ENCODE results near the gene TPM1. TPM values are rescaled to one million over a fixed set of nuclear protein-coding genes. Genes with fewer than 3 reads are reported as not detected.

The TPM1 gene
- total and polyA plus RNA-seq, 9 of the 15 experiments (the other 6 are each of a cell fraction or from before 2014, with no cell fraction given) = 8.1 to 53.9 (median 43.1) TPM

- TF ChIP-seq ZNF639 (CRISPR knock-in tag; conservative IDR thresholded peaks at IDR 0.05 in 1 of 2, IDR thresholded peaks at IDR 0.05 in 1 of 2) = no peak
- no peak for TF ChIP-seq HIVEP1 (CRISPR knock-in tag; IDR thresholded peaks at IDR 0.05)
- TF ChIP-seq ZSCAN32 (CRISPR knock-in tag; IDR thresholded peaks at IDR 0.05) = no peak
- TF ChIP-seq ZNF766 (CRISPR knock-in tag; conservative IDR thresholded peaks at IDR 0.05) = no peak
- no peak for TF ChIP-seq ZFP30 (CRISPR knock-in tag; IDR thresholded peaks at IDR 0.05; ENCODE audit: borderline replicate concordance)
- no peak for TF ChIP-seq MCM3 (IDR thresholded peaks at IDR 0.05)
- peak; percentile 94 for TF ChIP-seq NCOR1 (IDR thresholded peaks at IDR 0.05)
- no peak for TF ChIP-seq KDM4B (IDR thresholded peaks at IDR 0.05; ENCODE audit: borderline replicate concordance in 2 of 2, low read depth in 1 of 2)
- TF ChIP-seq STAT5A (IDR thresholded peaks at IDR 0.05; ENCODE audit: borderline replicate concordance, low read length) = peak; percentile 87
- TF ChIP-seq E4F1 (CRISPR knock-in tag; IDR thresholded peaks at IDR 0.05; ENCODE audit: borderline replicate concordance) = no peak
- no peak for TF ChIP-seq CREBBP (IDR thresholded peaks at IDR 0.05; ENCODE audit: low read depth, low read length)
- no peak for TF ChIP-seq GMEB1 (CRISPR knock-in tag; IDR thresholded peaks at IDR 0.05)
- TF ChIP-seq JUND (IDR thresholded peaks at IDR 0.05; ENCODE audit: borderline replicate concordance, low read depth, low read length) = peak; percentile 62
- peak; percentile 51; the same call in 2 of the 3 replicates for TF ChIP-seq JUND (tag; IDR thresholded peaks at IDR 0.05; ENCODE audit: borderline replicate concordance, low read depth, low read length)
- TF ChIP-seq TSC22D4 (tag; IDR thresholded peaks at IDR 0.05) = no peak
Measured at GRCh38 chr15:63109920-63110319, 67.4 kb downstream of the TPM1 start (continued).
